ENCODE data around the gene DBT. TPM values are rescaled to one million over a fixed set of nuclear protein-coding genes. Genes with fewer than 3 reads are reported as not detected.
A peak's percentile ranks its signal among the peaks of the same experiment; 100 is the strongest.

Gene DBT
- total and polyA plus RNA-seq, 7 donors, result 3.6 to 28.2 (median 16.1) TPM

DNA sequence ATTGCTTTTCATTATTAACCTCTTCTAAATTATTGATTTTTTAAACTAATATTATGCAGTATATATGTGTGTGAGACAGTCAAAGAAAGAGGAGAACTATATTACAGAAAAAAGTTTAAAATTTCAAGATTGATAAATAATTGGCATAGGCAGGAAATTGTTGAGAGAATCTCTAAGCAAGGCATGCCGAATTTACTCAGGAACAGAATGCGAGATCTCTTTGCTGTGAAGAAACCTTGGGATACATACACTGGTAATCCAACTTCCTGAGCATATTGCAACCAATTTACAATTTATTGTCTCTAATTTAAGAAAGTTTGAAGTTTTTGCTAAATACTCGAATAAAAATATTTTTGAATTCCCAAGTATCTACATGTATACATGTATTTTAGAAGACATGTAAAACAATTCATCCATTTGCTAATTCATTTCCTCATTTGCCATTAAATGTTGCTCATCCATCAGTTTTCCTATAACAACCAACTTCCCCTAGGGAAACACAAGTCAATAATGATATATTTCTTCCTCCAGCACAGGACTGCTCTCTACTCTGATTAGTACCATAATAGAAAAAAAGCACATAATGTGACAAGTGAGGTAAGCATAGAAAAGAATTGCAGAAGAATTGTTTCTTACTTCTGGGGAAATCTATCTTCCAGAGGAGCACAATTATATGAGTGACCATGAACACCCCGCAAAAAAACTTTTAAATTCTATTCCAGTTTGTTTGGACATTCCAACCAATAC is 72.2 kb downstream of the DBT start:
- Histone ChIP-seq H3K4me1 (peaks cover 9% of the 10 kb centered on the region), H3K27ac (peak overlapping the region; percentile 83), H3K9me3 (no peaks in the 10 kb centered on the region), H3K36me3 (ENCODE audit: insufficient read depth in 1 of 2, low read depth in 1 of 2) (peaks cover 0 to 7% of the 10 kb centered on the region in 2 donors), H3K4me3 (peak overlapping the region; percentile 69), H3K27me3 (ENCODE audit: insufficient read depth in 3 of 3, low read length in 2 of 3) (no peaks in the 10 kb centered on the region)
- ATAC-seq (peak; percentile 29 to 68 (median 46)), DNase-seq (no peak)
- intact Hi-C loops (cut with DNase I), result no loop called here
- TF ChIP-seq, protein P1, sequence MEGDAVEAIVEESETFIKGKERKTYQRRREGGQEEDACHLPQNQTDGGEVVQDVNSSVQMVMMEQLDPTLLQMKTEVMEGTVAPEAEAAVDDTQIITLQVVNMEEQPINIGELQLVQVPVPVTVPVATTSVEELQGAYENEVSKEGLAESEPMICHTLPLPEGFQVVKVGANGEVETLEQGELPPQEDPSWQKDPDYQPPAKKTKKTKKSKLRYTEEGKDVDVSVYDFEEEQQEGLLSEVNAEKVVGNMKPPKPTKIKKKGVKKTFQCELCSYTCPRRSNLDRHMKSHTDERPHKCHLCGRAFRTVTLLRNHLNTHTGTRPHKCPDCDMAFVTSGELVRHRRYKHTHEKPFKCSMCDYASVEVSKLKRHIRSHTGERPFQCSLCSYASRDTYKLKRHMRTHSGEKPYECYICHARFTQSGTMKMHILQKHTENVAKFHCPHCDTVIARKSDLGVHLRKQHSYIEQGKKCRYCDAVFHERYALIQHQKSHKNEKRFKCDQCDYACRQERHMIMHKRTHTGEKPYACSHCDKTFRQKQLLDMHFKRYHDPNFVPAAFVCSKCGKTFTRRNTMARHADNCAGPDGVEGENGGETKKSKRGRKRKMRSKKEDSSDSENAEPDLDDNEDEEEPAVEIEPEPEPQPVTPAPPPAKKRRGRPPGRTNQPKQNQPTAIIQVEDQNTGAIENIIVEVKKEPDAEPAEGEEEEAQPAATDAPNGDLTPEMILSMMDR (IDR thresholded peaks at IDR 0.05), result no peak
- 35 to 56% (median 41%) methylated on average over 4 of the region's 4 CpGs for WGBS, 3 donors

DNA sequence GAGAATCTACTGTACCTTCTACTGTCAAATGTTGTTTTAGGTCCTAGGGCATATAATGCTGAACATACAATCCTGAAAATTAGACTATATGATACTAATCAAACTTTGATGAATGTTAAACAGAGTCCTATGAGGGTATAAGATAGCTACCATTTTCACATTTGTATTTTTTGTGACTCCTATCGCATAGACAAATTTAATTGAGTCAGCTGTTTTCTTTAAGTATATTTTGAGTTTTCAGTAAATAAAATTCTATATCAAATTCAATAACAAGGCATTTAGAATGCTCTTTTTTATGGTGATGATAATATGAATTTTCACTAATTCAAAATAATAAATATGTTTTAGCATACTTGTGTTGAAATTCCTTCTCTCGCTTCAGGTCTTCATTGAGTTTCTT is 81.6 kb downstream of the DBT start:
- ATAC-seq, result no peak
- H3K4me1 ChIP-seq, result peaks cover 18% of the 10 kb centered on the region
- H3K27ac ChIP-seq, result peak overlapping the region; percentile 47
- WGBS, 3 donors, result 98 to 99% (median 99%) methylated on average over 2 of the region's 2 CpGs
- H3K27me3 ChIP-seq (ENCODE audit: insufficient read depth in 3 of 3, low read length in 2 of 3), result no peaks in the 10 kb centered on the region
- H3K4me3 ChIP-seq, result no peak overlapping the region
- no peak for DNase-seq
- intact Hi-C loops (cut with DNase I), result no loop called here
- peaks cover 0 to 72% of the 10 kb centered on the region in 2 donors for H3K36me3 ChIP-seq (ENCODE audit: insufficient read depth in 1 of 2, low read depth in 1 of 2)
- H3K9me3 ChIP-seq, result no peaks in the 10 kb centered on the region
- TF ChIP-seq, protein P1 (IDR thresholded peaks at IDR 0.05), result no peak

DNA sequence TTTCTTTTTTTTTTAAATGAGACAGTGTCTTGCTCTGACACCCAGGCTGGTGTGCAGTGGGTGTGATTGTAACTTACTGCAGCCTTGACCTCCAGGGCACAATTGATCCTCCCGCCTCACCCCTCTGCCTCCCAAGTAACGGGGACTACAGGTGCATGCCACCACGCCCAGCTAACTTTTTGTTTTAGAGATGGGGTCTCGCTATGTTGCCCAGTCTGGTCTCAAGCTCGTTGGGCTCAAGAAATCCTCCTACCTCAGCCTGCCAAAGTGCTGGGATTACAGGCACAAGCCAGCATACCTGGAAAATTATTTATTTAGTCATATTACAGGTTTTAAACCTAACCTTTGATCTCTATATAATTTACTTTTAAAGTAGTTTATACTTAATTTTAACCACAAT is 84.9 kb downstream of the DBT start:
- H3K36me3 ChIP-seq (ENCODE audit: insufficient read depth in 1 of 2, low read depth in 1 of 2), result peaks cover 0 to 81% of the 10 kb centered on the region in 2 donors
- H3K27ac ChIP-seq, result peak overlapping the region; percentile 55
- H3K4me3 ChIP-seq, result no peak overlapping the region
- no peaks in the 10 kb centered on the region for H3K9me3 ChIP-seq
- H3K4me1 ChIP-seq, result peaks cover 22% of the 10 kb centered on the region
- no peaks in the 10 kb centered on the region for H3K27me3 ChIP-seq (ENCODE audit: insufficient read depth in 3 of 3, low read length in 2 of 3)
- WGBS, 3 donors, result 86 to 91% (median 87%) methylated on average over 5 of the region's 5 CpGs
- TF ChIP-seq, protein P1 (IDR thresholded peaks at IDR 0.05), result no peak
- DNase-seq, result no peak
- intact Hi-C loops (cut with DNase I), result no loop called here
- ATAC-seq, result peak in 2 of 4 donors; percentile 29 to 44

DNA sequence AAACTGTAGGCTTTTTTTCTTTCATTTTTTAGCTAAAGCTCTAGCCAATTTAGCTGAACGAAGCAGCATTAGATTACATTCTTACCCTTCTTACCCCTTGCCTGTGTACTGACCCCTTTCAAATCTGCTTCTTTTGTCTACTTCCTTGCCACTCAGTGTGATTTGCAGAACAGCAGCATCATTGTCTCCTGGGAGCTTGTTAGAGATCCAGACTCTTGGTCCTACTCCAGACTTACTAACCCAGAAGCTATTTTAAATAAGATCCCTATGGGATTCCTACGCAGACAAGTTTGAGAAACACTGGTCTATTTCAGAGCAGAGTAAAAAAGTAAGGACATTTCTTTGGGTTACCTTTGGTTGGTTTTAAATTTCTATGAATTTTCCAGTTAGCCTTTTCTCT is 85.4 kb downstream of the DBT start:
- H3K27ac ChIP-seq, result peak overlapping the region; percentile 55
- H3K36me3 ChIP-seq (ENCODE audit: insufficient read depth in 1 of 2, low read depth in 1 of 2), result peaks cover 0 to 81% of the 10 kb centered on the region in 2 donors
- DNase-seq (no peak), ATAC-seq (peak; percentile 60 to 90 (median 82))
- intact Hi-C loops (cut with DNase I), result no loop called here
- no peak overlapping the region for H3K4me3 ChIP-seq
- TF ChIP-seq, protein P1 (IDR thresholded peaks at IDR 0.05), result no peak
- no peaks in the 10 kb centered on the region for H3K27me3 ChIP-seq (ENCODE audit: insufficient read depth in 3 of 3, low read length in 2 of 3)
- H3K9me3 ChIP-seq, result no peaks in the 10 kb centered on the region
- 22 to 27% (median 22%) methylated on average over 2 of the region's 2 CpGs for WGBS, 3 donors
- H3K4me1 ChIP-seq, result peaks cover 22% of the 10 kb centered on the region

DNA sequence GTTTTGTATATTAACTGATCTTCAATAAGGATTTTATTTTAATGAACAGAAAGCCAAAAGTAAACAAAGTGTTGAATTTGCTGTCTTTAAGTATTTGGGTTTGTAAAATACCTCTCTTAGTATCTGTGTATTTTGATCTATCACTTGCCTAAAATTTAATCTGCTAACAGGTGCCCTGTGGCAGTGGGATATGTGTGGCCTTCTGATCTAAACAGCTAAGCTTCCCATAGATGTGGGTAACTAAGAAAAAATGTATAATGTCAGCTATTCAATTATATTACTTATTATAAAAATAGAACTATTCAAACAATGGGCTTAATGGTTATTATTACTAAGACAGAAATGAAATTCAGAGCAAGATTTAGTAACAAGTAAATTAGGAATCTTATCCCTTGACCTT is 86.8 kb downstream of the DBT start:
- H3K27me3 ChIP-seq (ENCODE audit: insufficient read depth in 3 of 3, low read length in 2 of 3), result no peaks in the 10 kb centered on the region
- peaks cover 18% of the 10 kb centered on the region for H3K4me1 ChIP-seq
- TF ChIP-seq, protein P1 (IDR thresholded peaks at IDR 0.05), result no peak
- no peaks in the 10 kb centered on the region for H3K9me3 ChIP-seq
- peaks cover 0 to 81% of the 10 kb centered on the region in 2 donors for H3K36me3 ChIP-seq (ENCODE audit: insufficient read depth in 1 of 2, low read depth in 1 of 2)
- intact Hi-C loops (cut with DNase I), result no loop called here
- peak overlapping the region; percentile 55 for H3K27ac ChIP-seq
- no peak overlapping the region for H3K4me3 ChIP-seq
- no peak for ATAC-seq
- DNase-seq, result no peak

Data from psoas muscle (tissue), 8 donors.